WERI-Rb-1 (cell line): ENCODE results near the gene UBA52.

ENCODE experiments used
- DNase-seq: peaks from one replicate; pipeline ENCODE4 v3.0.0-alpha.2; 2020
- H3K27ac ChIP-seq: fragments of 250-450 bp; sonication (Bioruptor Pico); 2 replicates; pipeline ENCODE4 v1.5.1; 2020; ENCODE audit warnings: mild to moderate bottlenecking, moderate library complexity
- H3K27me3 ChIP-seq: fragments of 250-450 bp; sonication (Bioruptor Pico); 2 replicates; pipeline ENCODE4 v1.5.1; 2021; ENCODE audit warnings: mild to moderate bottlenecking, low read depth, moderate library complexity; ENCODE audit not compliant: insufficient read depth, severe bottlenecking
- H3K36me3 ChIP-seq: fragments of 250-450 bp; sonication (Bioruptor Pico); 2 replicates; pipeline ENCODE4 v1.5.1; 2020; ENCODE audit warnings: mild to moderate bottlenecking, moderate library complexity
- H3K4me3 ChIP-seq: 2 replicates; pipeline ENCODE4 v1.5.1; 2011; ENCODE audit warnings: low read depth, mild to moderate bottlenecking, control low read depth, low read length
- H3K9me3 ChIP-seq: fragments of 250-450 bp; sonication (Bioruptor Pico); 2 replicates; pipeline ENCODE4 v1.5.1; 2021; ENCODE audit warnings: mild to moderate bottlenecking, moderate library complexity; ENCODE audit not compliant: severe bottlenecking
- CTCF ChIP-seq: IDR thresholded peaks from 2 replicates; pipeline ENCODE4 v1.5.1; 2011; ENCODE audit warnings: low read depth, mild to moderate bottlenecking, control low read depth, inconsistent platforms, low read length

Gene UBA52

GRCh38 chr19:18576383-18576782 is 4.7 kb downstream of the UBA52 start:
- Histone ChIP-seq H3K27me3 (no peaks in the 10 kb centered on the region), H3K27ac (no peak overlapping the region), H3K36me3 (peaks cover 48% of the 10 kb centered on the region), H3K9me3 (no peaks in the 10 kb centered on the region), H3K4me3 (no peak overlapping the region)
- TF ChIP-seq CTCF = no peak
- no peak for DNase-seq

- no peak for TF ChIP-seq CTCF
- Histone ChIP-seq H3K36me3 (peaks cover 46% of the 10 kb centered on the region), H3K27ac (no peak overlapping the region), H3K9me3 (no peaks in the 10 kb centered on the region), H3K4me3 (no peak overlapping the region), H3K27me3 (no peaks in the 10 kb centered on the region)
- DNase-seq = no peak
These were observed 5.8 kb downstream of the UBA52 start for GRCh38 chr19:18577365-18577914.

GRCh38 chr19:18580311-18580710 is 8.7 kb downstream of the UBA52 start:
- H3K27ac ChIP-seq = no peak overlapping the region
- no peak for TF ChIP-seq CTCF
- H3K4me3 ChIP-seq = no peak overlapping the region
- no peak for DNase-seq
- H3K27me3 ChIP-seq = no peaks in the 10 kb centered on the region
- no peaks in the 10 kb centered on the region for H3K9me3 ChIP-seq
- peaks cover 17% of the 10 kb centered on the region for H3K36me3 ChIP-seq

- Histone ChIP-seq H3K27ac (no peak overlapping the region), H3K27me3 (no peaks in the 10 kb centered on the region), H3K4me3 (no peak overlapping the region), H3K36me3 (peaks cover 6% of the 10 kb centered on the region; the same call in 1 of the 2 replicates), H3K9me3 (no peaks in the 10 kb centered on the region)
- no peak for TF ChIP-seq CTCF
- DNase-seq = no peak
These were observed 14.6 kb downstream of the UBA52 start for GRCh38 chr19:18586306-18586705.

- Histone ChIP-seq H3K9me3 (no peaks in the 10 kb centered on the region), H3K27ac (peak overlapping the region; percentile 88; the same call in 1 of the 2 replicates), H3K36me3 (peaks cover 12% of the 10 kb centered on the region; the same call in 1 of the 2 replicates), H3K4me3 (peak overlapping the region; percentile 74; the same call in 1 of the 2 replicates), H3K27me3 (no peaks in the 10 kb centered on the region)
- TF ChIP-seq CTCF = no peak
- no peak for DNase-seq
These were observed 15.9 kb downstream of the UBA52 start for GRCh38 chr19:18587561-18587960.
